WTC11 (cell line): ENCODE results near the gene GALR3. TPM values are rescaled to one million over a fixed set of nuclear protein-coding genes. Genes with fewer than 3 reads are reported as not detected.
A peak's percentile ranks its signal among the peaks of the same experiment; 100 is the strongest.

Source experiments
- CBFB ChIP-seq: sonication (generic); formaldehyde crosslinking; IDR thresholded peaks from 2 replicates; pipeline ENCODE4 v1.8.1; 2022; ENCODE audit warnings: mild to moderate bottlenecking, low read depth, missing genetic modification reagents
- CREM ChIP-seq: sonication (generic); formaldehyde crosslinking; IDR thresholded peaks from 2 replicates; pipeline ENCODE4 v1.8.1; 2022; ENCODE audit warnings: mild to moderate bottlenecking, missing genetic modification reagents, moderate library complexity
- E2F4 ChIP-seq: sonication (generic); formaldehyde crosslinking; IDR thresholded peaks from 2 replicates; pipeline ENCODE4 v1.8.1; 2022; ENCODE audit warnings: low read depth, mild to moderate bottlenecking, moderate library complexity, missing genetic modification reagents, borderline replicate concordance
- EMX1 ChIP-seq: fragments of 250-450 bp; sonication (Bioruptor Pico); IDR thresholded peaks from 2 replicates; pipeline ENCODE4 v1.8.0; 2021; ENCODE audit warnings: mild to moderate bottlenecking
- FOXP4 ChIP-seq: sonication (generic); formaldehyde crosslinking; IDR thresholded peaks from 2 replicates; pipeline ENCODE4 v1.8.0; 2022; ENCODE audit warnings: mild to moderate bottlenecking, missing genetic modification reagents
- GABPB1 ChIP-seq: sonication (generic); formaldehyde crosslinking; IDR thresholded peaks from 2 replicates; pipeline ENCODE4 v1.8.1; 2023; ENCODE audit warnings: mild to moderate bottlenecking, missing genetic modification reagents
- JUN ChIP-seq: sonication (generic); formaldehyde crosslinking; IDR thresholded peaks from 2 replicates; pipeline ENCODE4 v1.8.0; 2023; ENCODE audit warnings: mild to moderate bottlenecking, missing genetic modification reagents
- MYBL2 ChIP-seq: sonication (generic); formaldehyde crosslinking; IDR thresholded peaks from 2 replicates; pipeline ENCODE4 v1.8.1; 2023; ENCODE audit warnings: mild to moderate bottlenecking, moderate library complexity, missing genetic modification reagents
- PRRX2 ChIP-seq: fragments of 250-450 bp; sonication (Bioruptor Pico); IDR thresholded peaks from 2 replicates; pipeline ENCODE4 v1.8.0; 2021; ENCODE audit warnings: mild to moderate bottlenecking
- SP1 ChIP-seq: sonication (generic); formaldehyde crosslinking; conservative IDR thresholded peaks from 2 replicates; pipeline ENCODE4 v1.8.1; 2022; ENCODE audit warnings: missing genetic modification reagents
- TP53 ChIP-seq: sonication (generic); formaldehyde crosslinking; IDR thresholded peaks from 2 replicates; pipeline ENCODE4 v1.8.1; 2023; ENCODE audit warnings: mild to moderate bottlenecking, missing genetic modification reagents
- ZBTB21 ChIP-seq: sonication (generic); formaldehyde crosslinking; IDR thresholded peaks from 2 replicates; pipeline ENCODE4 v1.8.1; 2023; ENCODE audit warnings: mild to moderate bottlenecking, missing genetic modification reagents, borderline replicate concordance
- ZNF121 ChIP-seq: sonication (generic); formaldehyde crosslinking; IDR thresholded peaks from 2 replicates; pipeline ENCODE4 v1.8.0; 2023; ENCODE audit warnings: missing genetic modification reagents
- ZNF232 ChIP-seq: sonication (generic); formaldehyde crosslinking; IDR thresholded peaks from 2 replicates; pipeline ENCODE4 v1.8.0; 2022; ENCODE audit warnings: mild to moderate bottlenecking, missing genetic modification reagents
- ZNF281 ChIP-seq: sonication (generic); formaldehyde crosslinking; IDR thresholded peaks from 2 replicates; pipeline ENCODE4 v1.8.0; 2023; ENCODE audit warnings: mild to moderate bottlenecking, missing genetic modification reagents
- total RNA-seq: library from RNA; stranded (reverse); gene quantifications from 3 replicates; pipeline ENCODE4 v1.2.3, GENCODE V29; 2021
- TF ChIP-seq, protein P1 (sequence below): sonication (generic); formaldehyde crosslinking; IDR thresholded peaks from 2 replicates; pipeline ENCODE4 v1.8.1; 2023; ENCODE audit warnings: mild to moderate bottlenecking, moderate library complexity, missing genetic modification reagents
- TF ChIP-seq, protein P2 (sequence below): sonication (generic); formaldehyde crosslinking; IDR thresholded peaks from 2 replicates; pipeline ENCODE4 v1.8.1; 2022; ENCODE audit warnings: mild to moderate bottlenecking, missing genetic modification reagents, moderate library complexity, borderline replicate concordance
- TF ChIP-seq, protein P3 (sequence below): fragments of 250-450 bp; sonication (Bioruptor Pico); IDR thresholded peaks from 2 replicates; pipeline ENCODE4 v1.8.0; 2021; ENCODE audit warnings: mild to moderate bottlenecking
- TF ChIP-seq, protein P4 (sequence below): fragments of 250-450 bp; sonication (Bioruptor Pico); IDR thresholded peaks from 2 replicates; pipeline ENCODE4 v1.9.0; 2021; ENCODE audit warnings: mild to moderate bottlenecking
- TF ChIP-seq, protein P5 (sequence below): sonication (generic); formaldehyde crosslinking; IDR thresholded peaks from 2 replicates; pipeline ENCODE4 v1.8.1; 2022; ENCODE audit warnings: mild to moderate bottlenecking, moderate library complexity, missing genetic modification reagents

The GALR3 gene
- total RNA-seq, 1 experiment from 2014 or later = 0.79 TPM

DNA sequence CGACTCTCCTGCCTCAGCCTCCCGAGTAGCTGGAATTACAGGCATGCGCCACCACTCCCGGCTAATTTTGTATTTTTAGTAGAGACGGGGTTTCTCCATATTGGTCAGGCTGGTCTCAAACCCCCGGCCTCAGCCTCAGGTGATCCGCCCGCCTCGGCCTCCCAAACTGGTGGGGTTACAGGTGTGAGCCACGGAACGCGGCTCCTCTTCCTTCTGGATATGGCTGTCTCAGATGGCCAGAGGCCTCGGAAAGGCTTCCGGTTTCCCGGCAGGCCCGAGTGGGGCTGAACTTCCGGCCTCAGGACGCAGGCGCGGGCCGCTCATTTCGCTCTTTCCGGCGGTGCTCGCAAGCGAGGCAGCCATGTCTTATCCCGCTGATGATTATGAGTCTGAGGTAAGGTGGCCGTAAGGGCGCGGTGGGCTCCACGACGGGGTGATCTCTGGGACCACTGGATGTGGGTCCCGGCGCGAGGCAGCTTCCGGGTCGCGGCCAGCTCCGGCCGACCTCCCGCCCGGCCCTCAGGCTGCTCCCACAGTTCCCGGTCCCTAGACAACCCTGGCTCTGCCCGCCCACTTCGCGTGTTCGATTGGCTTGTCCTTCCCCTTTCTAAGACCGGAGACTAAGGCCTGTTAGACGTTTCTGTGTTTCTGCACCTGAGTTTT lies 26.0 kb downstream of the GALR3 start, which contains the start of gene EIF3L (continued):
- TF ChIP-seq ZNF281 (CRISPR knock-in tag) (no peak), ZBTB21 (CRISPR knock-in tag) (peak; percentile 63; the same call in 1 of the 2 replicates), CREM (CRISPR knock-in tag) (peak; percentile 72), CBFB (CRISPR knock-in tag) (peak; percentile 80; the same call in 1 of the 2 replicates), SP1 (CRISPR knock-in tag) (peak; percentile 64), E2F4 (no peak), EMX1 (CRISPR knock-in tag) (no peak), TP53 (CRISPR knock-in tag) (no peak), GABPB1 (peak; percentile 72), JUN (CRISPR knock-in tag) (no peak), PRRX2 (no peak), ZNF121 (CRISPR knock-in tag) (no peak), FOXP4 (0 out of 2 replicates have a peak, but pooled peaks have one; percentile 64), MYBL2 (CRISPR knock-in tag) (no peak; the same call in 1 of the 2 replicates), ZNF232 (no peak)
- TF ChIP-seq, protein P1, sequence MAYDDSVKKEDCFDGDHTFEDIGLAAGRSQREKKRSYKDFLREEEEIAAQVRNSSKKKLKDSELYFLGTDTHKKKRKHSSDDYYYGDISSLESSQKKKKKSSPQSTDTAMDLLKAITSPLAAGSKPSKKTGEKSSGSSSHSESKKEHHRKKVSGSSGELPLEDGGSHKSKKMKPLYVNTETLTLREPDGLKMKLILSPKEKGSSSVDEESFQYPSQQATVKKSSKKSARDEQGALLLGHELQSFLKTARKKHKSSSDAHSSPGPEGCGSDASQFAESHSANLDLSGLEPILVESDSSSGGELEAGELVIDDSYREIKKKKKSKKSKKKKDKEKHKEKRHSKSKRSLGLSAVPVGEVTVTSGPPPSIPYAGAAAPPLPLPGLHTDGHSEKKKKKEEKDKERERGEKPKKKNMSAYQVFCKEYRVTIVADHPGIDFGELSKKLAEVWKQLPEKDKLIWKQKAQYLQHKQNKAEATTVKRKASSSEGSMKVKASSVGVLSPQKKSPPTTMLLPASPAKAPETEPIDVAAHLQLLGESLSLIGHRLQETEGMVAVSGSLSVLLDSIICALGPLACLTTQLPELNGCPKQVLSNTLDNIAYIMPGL (CRISPR knock-in tag) = peak; percentile 71; the same call in 1 of the 2 replicates
- TF ChIP-seq, protein P2, sequence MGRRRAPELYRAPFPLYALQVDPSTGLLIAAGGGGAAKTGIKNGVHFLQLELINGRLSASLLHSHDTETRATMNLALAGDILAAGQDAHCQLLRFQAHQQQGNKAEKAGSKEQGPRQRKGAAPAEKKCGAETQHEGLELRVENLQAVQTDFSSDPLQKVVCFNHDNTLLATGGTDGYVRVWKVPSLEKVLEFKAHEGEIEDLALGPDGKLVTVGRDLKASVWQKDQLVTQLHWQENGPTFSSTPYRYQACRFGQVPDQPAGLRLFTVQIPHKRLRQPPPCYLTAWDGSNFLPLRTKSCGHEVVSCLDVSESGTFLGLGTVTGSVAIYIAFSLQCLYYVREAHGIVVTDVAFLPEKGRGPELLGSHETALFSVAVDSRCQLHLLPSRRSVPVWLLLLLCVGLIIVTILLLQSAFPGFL (CRISPR knock-in tag) = no peak
- TF ChIP-seq, protein P3, sequence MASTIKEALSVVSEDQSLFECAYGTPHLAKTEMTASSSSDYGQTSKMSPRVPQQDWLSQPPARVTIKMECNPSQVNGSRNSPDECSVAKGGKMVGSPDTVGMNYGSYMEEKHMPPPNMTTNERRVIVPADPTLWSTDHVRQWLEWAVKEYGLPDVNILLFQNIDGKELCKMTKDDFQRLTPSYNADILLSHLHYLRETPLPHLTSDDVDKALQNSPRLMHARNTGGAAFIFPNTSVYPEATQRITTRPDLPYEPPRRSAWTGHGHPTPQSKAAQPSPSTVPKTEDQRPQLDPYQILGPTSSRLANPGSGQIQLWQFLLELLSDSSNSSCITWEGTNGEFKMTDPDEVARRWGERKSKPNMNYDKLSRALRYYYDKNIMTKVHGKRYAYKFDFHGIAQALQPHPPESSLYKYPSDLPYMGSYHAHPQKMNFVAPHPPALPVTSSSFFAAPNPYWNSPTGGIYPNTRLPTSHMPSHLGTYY (CRISPR knock-in tag) = no peak
- TF ChIP-seq, protein P4, sequence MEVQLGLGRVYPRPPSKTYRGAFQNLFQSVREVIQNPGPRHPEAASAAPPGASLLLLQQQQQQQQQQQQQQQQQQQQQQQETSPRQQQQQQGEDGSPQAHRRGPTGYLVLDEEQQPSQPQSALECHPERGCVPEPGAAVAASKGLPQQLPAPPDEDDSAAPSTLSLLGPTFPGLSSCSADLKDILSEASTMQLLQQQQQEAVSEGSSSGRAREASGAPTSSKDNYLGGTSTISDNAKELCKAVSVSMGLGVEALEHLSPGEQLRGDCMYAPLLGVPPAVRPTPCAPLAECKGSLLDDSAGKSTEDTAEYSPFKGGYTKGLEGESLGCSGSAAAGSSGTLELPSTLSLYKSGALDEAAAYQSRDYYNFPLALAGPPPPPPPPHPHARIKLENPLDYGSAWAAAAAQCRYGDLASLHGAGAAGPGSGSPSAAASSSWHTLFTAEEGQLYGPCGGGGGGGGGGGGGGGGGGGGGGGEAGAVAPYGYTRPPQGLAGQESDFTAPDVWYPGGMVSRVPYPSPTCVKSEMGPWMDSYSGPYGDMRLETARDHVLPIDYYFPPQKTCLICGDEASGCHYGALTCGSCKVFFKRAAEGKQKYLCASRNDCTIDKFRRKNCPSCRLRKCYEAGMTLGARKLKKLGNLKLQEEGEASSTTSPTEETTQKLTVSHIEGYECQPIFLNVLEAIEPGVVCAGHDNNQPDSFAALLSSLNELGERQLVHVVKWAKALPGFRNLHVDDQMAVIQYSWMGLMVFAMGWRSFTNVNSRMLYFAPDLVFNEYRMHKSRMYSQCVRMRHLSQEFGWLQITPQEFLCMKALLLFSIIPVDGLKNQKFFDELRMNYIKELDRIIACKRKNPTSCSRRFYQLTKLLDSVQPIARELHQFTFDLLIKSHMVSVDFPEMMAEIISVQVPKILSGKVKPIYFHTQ (CRISPR knock-in tag) = no peak
- TF ChIP-seq, protein P5, sequence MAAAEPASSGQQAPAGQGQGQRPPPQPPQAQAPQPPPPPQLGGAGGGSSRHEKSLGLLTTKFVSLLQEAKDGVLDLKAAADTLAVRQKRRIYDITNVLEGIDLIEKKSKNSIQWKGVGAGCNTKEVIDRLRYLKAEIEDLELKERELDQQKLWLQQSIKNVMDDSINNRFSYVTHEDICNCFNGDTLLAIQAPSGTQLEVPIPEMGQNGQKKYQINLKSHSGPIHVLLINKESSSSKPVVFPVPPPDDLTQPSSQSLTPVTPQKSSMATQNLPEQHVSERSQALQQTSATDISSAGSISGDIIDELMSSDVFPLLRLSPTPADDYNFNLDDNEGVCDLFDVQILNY = no peak
- TF ChIP-seq, all 79 proteins: peak for 17
